Measurements from ENCODE around the gene FAM53A. TPM values are rescaled to one million over a fixed set of nuclear protein-coding genes. Genes with fewer than 3 reads are reported as not detected.
A peak's percentile ranks its signal among the peaks of the same experiment; 100 is the strongest.
"Not testable (repeated sequence)": the region's sequence is repeated elsewhere in the genome, so short reads cannot be mapped to it uniquely, and the experiment has no call there.

The FAM53A gene
- total RNA-seq, 2 experiments from 2014 or later = 1.4 to 1.8 TPM

DNA sequence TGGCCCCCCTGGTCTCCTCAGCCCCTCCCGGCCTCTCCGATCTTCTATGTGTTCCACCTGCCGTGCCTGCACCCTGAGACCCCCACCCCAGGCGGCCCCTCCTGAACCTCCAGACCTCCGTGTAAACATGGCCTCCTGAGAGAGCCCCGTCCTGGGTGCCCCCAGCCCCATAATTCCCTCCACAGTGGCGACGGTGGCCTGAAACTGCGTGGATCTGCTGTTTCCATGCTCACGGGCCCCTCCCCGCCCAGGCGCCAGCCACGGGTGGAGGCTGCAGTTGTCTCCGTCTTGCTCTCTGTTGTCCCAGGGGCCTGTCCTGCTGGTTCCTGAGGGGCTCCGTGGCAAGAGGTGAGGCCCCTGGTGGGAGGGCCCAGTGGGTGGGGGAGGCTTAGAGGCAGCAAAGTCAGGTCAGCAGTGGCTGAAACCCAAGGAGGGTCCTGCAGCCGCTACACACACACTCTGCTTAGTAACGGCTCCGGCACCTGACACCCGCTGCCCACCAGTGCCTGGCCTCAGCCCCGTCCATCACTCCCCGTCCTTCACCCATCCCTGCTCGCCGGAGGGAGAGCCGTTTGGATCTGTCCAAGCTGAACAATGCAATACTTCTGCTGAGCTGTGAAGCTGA, 75.8 kb downstream of the FAM53A start:
- intact Hi-C loops (cut with micrococcal nuclease; ENCODE audit: unreplicated experiment) = no loop called here
- Histone ChIP-seq H3K9me3 (ENCODE audit: low read length) (no peaks in the 10 kb centered on the region), H2AFZ (ENCODE audit: low read length) (no peak overlapping the region), H3K4me1 (ENCODE audit: insufficient read depth, low read length, poor library complexity, severe bottlenecking) (no peaks in the 10 kb centered on the region), H3K4me2 (ENCODE audit: low read length) (no peak overlapping the region), H3K79me2 (ENCODE audit: insufficient read depth, low read depth, low read length) (no peaks in the 10 kb centered on the region), H3K4me3 (ENCODE audit: low read depth, low read length, poor library complexity, severe bottlenecking) (no peak overlapping the region), H3K36me3 (ENCODE audit: insufficient read depth, low read length) (no peaks in the 10 kb centered on the region), H3K9me2 (ENCODE audit: insufficient read depth, low read length) (no peaks in the 10 kb centered on the region), H4K20me1 (ENCODE audit: insufficient read depth, low read length) (no peaks in the 10 kb centered on the region), H3K27ac (ENCODE audit: low read depth, low read length, poor library complexity, severe bottlenecking) (no peak overlapping the region)
- BruUV-seq (replicated peaks) = no TSS peak
- no peak for TF ChIP-seq EZH2phosphoT487 (IDR thresholded peaks at IDR 0.05; ENCODE audit: borderline replicate concordance, low read depth, low read length)
- TF ChIP-seq CTCF (conservative IDR thresholded peaks at IDR 0.05; ENCODE audit: low read length) = no peak
- ChIA-PET POLR2A (no interaction called here), CTCF (ENCODE audit: unreplicated experiment) (no interaction called here)
- DNase-seq (ENCODE audit: low spot score) = no peak

DNA sequence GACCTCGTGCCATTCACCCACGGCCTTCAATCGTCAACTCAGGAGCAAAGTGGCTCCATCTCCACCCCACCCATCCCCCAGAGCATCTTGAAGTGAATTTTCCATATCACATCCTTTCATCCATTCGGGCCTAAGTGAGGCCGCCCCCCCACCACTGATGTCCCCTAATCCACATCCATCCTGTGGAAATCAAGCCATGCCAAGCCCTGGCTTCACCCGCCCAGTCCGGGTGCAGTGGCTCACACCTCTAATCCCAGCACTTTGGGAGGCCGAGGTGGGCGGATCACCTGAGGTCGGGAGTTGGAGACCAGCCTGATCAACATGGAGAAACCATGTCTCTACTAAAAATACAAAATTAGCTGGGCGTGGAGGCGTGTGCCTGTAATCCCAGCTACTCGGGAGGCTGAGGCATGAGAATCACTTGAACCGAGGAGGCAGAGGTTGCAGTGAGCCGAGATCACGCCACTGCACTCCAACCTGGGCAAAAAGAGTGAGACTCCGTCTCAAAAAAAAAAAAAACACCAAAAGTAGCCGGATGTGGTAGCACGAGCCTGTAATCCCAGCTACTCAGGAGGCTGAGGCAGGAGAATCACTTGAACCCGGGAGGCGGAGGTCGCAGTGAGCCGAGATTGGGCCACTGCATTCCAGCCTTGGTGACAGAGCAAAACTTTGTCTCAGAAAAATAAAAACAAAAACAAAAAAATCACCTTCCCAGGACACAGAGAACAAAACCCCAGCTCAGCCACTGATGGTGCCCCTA, 76.5 kb downstream of the FAM53A start:
- H3K4me1 ChIP-seq (ENCODE audit: insufficient read depth, low read length, poor library complexity, severe bottlenecking); POLR2A ChIA-PET; H3K9me2 ChIP-seq (ENCODE audit: insufficient read depth, low read length); H3K36me3 ChIP-seq (ENCODE audit: insufficient read depth, low read length); H4K20me1 ChIP-seq (ENCODE audit: insufficient read depth, low read length); BruUV-seq (replicated peaks); H3K79me2 ChIP-seq (ENCODE audit: insufficient read depth, low read depth, low read length); DNase-seq (ENCODE audit: low spot score); H3K4me3 ChIP-seq (ENCODE audit: low read depth, low read length, poor library complexity, severe bottlenecking); intact Hi-C loops (cut with micrococcal nuclease; ENCODE audit: unreplicated experiment); H3K27ac ChIP-seq (ENCODE audit: low read depth, low read length, poor library complexity, severe bottlenecking); CTCF ChIA-PET (ENCODE audit: unreplicated experiment); H3K9me3 ChIP-seq (ENCODE audit: low read length); H2AFZ ChIP-seq (ENCODE audit: low read length); H3K4me2 ChIP-seq (ENCODE audit: low read length): not testable (repeated sequence)

- Histone ChIP-seq H3K4me1 (ENCODE audit: insufficient read depth, low read length, poor library complexity, severe bottlenecking) (peaks cover 5% of the 10 kb centered on the region), H3K36me3 (ENCODE audit: insufficient read depth, low read length) (no peaks in the 10 kb centered on the region), H3K79me2 (ENCODE audit: insufficient read depth, low read depth, low read length) (no peaks in the 10 kb centered on the region), H3K9me2 (ENCODE audit: insufficient read depth, low read length) (no peaks in the 10 kb centered on the region), H3K4me2 (ENCODE audit: low read length) (no peak overlapping the region), H3K27ac (ENCODE audit: low read depth, low read length, poor library complexity, severe bottlenecking) (no peak overlapping the region), H4K20me1 (ENCODE audit: insufficient read depth, low read length) (no peaks in the 10 kb centered on the region), H3K4me3 (ENCODE audit: low read depth, low read length, poor library complexity, severe bottlenecking) (no peak overlapping the region), H3K9me3 (ENCODE audit: low read length) (no peaks in the 10 kb centered on the region), H2AFZ (ENCODE audit: low read length) (no peak overlapping the region)
- peak; percentile 27 for DNase-seq (ENCODE audit: low spot score)
- POLR2A ChIA-PET = no interaction called here
- TF ChIP-seq EZH2phosphoT487 (IDR thresholded peaks at IDR 0.05; ENCODE audit: borderline replicate concordance, low read depth, low read length) (no peak), CTCF (conservative IDR thresholded peaks at IDR 0.05; ENCODE audit: low read length) (0 out of 2 replicates have a peak, but pooled peaks have one; percentile 28)
- no TSS peak for BruUV-seq (replicated peaks)
- CTCF ChIA-PET (ENCODE audit: unreplicated experiment) = no interaction called here
- intact Hi-C loops (cut with micrococcal nuclease; ENCODE audit: unreplicated experiment) = no loop called here
Observed at GRCh38 chr4:1604706-1605205, 79.4 kb downstream of the FAM53A start.
